Trophoblast cell (in vitro differentiated cells and primary cell): ENCODE measurements around the gene CBFA2T3.

ENCODE experiments used
- DNase-seq, 2 donors: peaks; one replicate each; pipeline ENCODE4 v3.0.0-alpha.2; 2016
- H2AFZ ChIP-seq: 2 replicates; pipeline ENCODE4 v1.6.1; 2013; ENCODE audit warnings: low read length, moderate library complexity, mild to moderate bottlenecking; ENCODE audit not compliant: insufficient read depth, poor library complexity
- H2AK5ac ChIP-seq: 2 replicates; pipeline ENCODE4 v1.6.1; 2013; ENCODE audit warnings: mild to moderate bottlenecking, low read length
- H2BK120ac ChIP-seq: 2 replicates; pipeline ENCODE4 v1.6.1; 2013; ENCODE audit warnings: low read length, mild to moderate bottlenecking, moderate library complexity; ENCODE audit not compliant: insufficient read depth, poor library complexity
- H2BK12ac ChIP-seq: 2 replicates; pipeline ENCODE4 v1.6.1; 2013; ENCODE audit warnings: mild to moderate bottlenecking, low read length, moderate library complexity
- H2BK5ac ChIP-seq: 2 replicates; pipeline ENCODE4 v1.6.1; 2013; ENCODE audit warnings: low read length, low read depth, moderate library complexity, mild to moderate bottlenecking; ENCODE audit not compliant: poor library complexity
- H3K14ac ChIP-seq: 2 replicates; pipeline ENCODE4 v1.6.1; 2013; ENCODE audit warnings: mild to moderate bottlenecking, low read length
- H3K18ac ChIP-seq: 2 replicates; pipeline ENCODE4 v1.6.1; 2013; ENCODE audit warnings: mild to moderate bottlenecking, low read length
- H3K23ac ChIP-seq: 2 replicates; pipeline ENCODE4 v1.6.1; 2013; ENCODE audit warnings: low read length
- H3K27ac ChIP-seq: 2 replicates; pipeline ENCODE4 v1.5.1; 2013; ENCODE audit warnings: low read depth, mild to moderate bottlenecking, inconsistent platforms, low read length, moderate library complexity
- H3K27me3 ChIP-seq: 2 replicates; pipeline ENCODE4 v1.6.1; 2013; ENCODE audit warnings: inconsistent platforms, mild to moderate bottlenecking, low read length, moderate library complexity; ENCODE audit not compliant: insufficient read depth
- H3K36me3 ChIP-seq, 2 experiments: 1 replicate in 1 of 2; 2 replicates in 1 of 2; pipeline ENCODE4 v1.6.1; 2013; ENCODE audit warnings: low read length in 2 of 2, mild to moderate bottlenecking in 2 of 2, moderate library complexity in 1 of 2; ENCODE audit not compliant: insufficient read depth in 2 of 2, control insufficient read depth in 1 of 2
- H3K4ac ChIP-seq: 2 replicates; pipeline ENCODE4 v1.6.1; 2013; ENCODE audit warnings: low read depth, mild to moderate bottlenecking, low read length, moderate library complexity
- H3K4me1 ChIP-seq, 2 experiments: 1 replicate in 1 of 2; 2 replicates in 1 of 2; pipeline ENCODE4 v1.6.1; 2013; ENCODE audit warnings: low read length in 2 of 2, mild to moderate bottlenecking in 2 of 2, moderate library complexity in 1 of 2; ENCODE audit not compliant: insufficient read depth in 2 of 2, control insufficient read depth in 1 of 2
- H3K4me2 ChIP-seq: 2 replicates; pipeline ENCODE4 v1.6.1; 2013; ENCODE audit warnings: inconsistent platforms, mild to moderate bottlenecking, low read length, moderate library complexity
- H3K4me3 ChIP-seq: 2 replicates; pipeline ENCODE4 v1.5.1; 2013; ENCODE audit warnings: mild to moderate bottlenecking, low read depth, low read length, inconsistent platforms
- H3K79me1 ChIP-seq: one replicate; pipeline ENCODE4 v1.6.1; 2013; ENCODE audit warnings: low read length
- H3K79me2 ChIP-seq: 2 replicates; pipeline ENCODE4 v1.6.1; 2013; ENCODE audit warnings: low read length, mild to moderate bottlenecking; ENCODE audit not compliant: control insufficient read depth, insufficient read depth, poor library complexity
- H3K9ac ChIP-seq: 2 replicates; pipeline ENCODE4 v1.6.1; 2013; ENCODE audit warnings: mild to moderate bottlenecking, low read length
- H3K9me3 ChIP-seq: 2 replicates; pipeline ENCODE4 v1.6.1; 2013; ENCODE audit warnings: low read depth, mild to moderate bottlenecking, control low read depth, inconsistent platforms, low read length; ENCODE audit not compliant: insufficient read depth
- H4K12ac ChIP-seq: 2 replicates; pipeline ENCODE4 v1.6.1; 2013; ENCODE audit warnings: low read depth, mild to moderate bottlenecking, low read length, moderate library complexity
- H4K8ac ChIP-seq: 2 replicates; pipeline ENCODE4 v1.6.1; 2013; ENCODE audit warnings: low read depth, mild to moderate bottlenecking, low read length, moderate library complexity
- H4K91ac ChIP-seq: one replicate; pipeline ENCODE4 v1.6.1; 2013; ENCODE audit warnings: low read depth, mild to moderate bottlenecking, low read length, moderate library complexity
- WGBS: extraction: QIAGEN DNeasy Blood & Tissue Kit; methylation state at CpG from one replicate; pipeline ENCODE4 v1.1.7; 2013; ENCODE audit warnings: missing lambda C conversion rate; ENCODE audit not compliant: insufficient read length, insufficient coverage; ENCODE audit errors: extremely low coverage; 5-methylcytosine and 5-hydroxymethylcytosine counted together

The CBFA2T3 gene

DNA sequence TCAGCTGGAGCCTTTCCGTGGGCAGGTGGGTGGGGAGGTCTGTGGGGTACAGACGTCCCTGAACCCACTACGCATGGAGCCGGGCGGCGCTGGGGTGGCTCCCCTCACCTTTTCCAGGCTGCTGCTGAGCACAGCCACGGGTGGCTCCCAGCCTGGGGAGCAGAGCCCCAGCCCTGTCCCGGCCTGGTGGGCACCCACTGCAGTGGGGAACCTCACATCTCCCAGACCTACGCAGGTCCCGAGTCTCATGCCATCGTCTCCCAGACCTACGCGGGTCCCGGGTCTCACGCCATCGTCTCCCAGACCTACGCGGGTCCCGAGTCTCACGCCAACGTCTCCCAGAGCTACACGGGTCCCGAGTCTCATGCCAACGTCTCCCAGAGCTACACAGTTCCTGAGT, 148.3 kb downstream of the CBFA2T3 start:
- Histone ChIP-seq H3K79me1 (no peaks in the 10 kb centered on the region), H3K9me3 (peaks cover 2% of the 10 kb centered on the region), H3K27ac (no peak overlapping the region), H3K4me3 (no peak overlapping the region), H3K23ac (no peak overlapping the region), H3K4ac (no peak overlapping the region), H2AK5ac (no peak overlapping the region), H2BK12ac (no peak overlapping the region), H3K27me3 (no peaks in the 10 kb centered on the region), H2BK120ac (no peak overlapping the region), H4K12ac (no peak overlapping the region), H4K91ac (no peak overlapping the region), H2AFZ (no peak overlapping the region), H3K36me3 (peaks cover 21 to 25% of the 10 kb centered on the region in 2 experiments), H4K8ac (no peak overlapping the region), H3K4me1 (no peaks in the 10 kb centered on the region), H3K79me2 (no peaks in the 10 kb centered on the region), H3K4me2 (no peak overlapping the region), H3K9ac (no peak overlapping the region), H3K14ac (no peak overlapping the region), H2BK5ac (no peak overlapping the region), H3K18ac (no peak overlapping the region)
- no peak for DNase-seq
- WGBS: no CpG with 5 or more reads among the region's 24 CpGs

DNA sequence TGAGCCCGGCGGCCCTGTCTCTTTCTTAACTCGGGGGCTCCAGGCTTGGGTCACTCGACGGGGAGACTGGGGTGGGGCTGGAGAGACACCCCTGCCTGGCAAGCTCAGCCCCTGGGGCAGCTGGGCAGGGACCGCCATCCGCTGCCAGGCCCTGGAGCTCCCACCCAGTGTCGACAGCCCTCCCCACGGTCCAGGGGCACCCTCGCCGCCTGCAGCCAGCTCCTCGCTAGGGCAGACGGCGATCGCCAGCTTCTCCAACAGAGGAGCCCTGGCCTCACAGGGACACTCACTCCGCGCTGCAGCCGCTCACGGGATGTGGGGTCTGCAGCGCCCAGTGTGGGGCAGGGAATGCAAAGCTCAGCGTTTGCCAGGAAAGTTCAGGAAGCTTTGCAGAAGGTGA, 149.3 kb downstream of the CBFA2T3 start:
- Histone ChIP-seq H2BK120ac (no peak overlapping the region), H4K12ac (no peak overlapping the region), H4K91ac (no peak overlapping the region), H4K8ac (no peak overlapping the region), H2BK5ac (no peak overlapping the region), H3K79me1 (no peaks in the 10 kb centered on the region), H3K4me1 (no peaks in the 10 kb centered on the region), H3K4ac (no peak overlapping the region), H3K14ac (no peak overlapping the region), H3K27ac (no peak overlapping the region), H2AK5ac (no peak overlapping the region), H3K4me2 (no peak overlapping the region), H3K9ac (no peak overlapping the region), H3K4me3 (no peak overlapping the region), H3K36me3 (peaks cover 26 to 28% of the 10 kb centered on the region in 2 experiments), H2BK12ac (no peak overlapping the region), H3K9me3 (peaks cover 2% of the 10 kb centered on the region), H3K27me3 (no peaks in the 10 kb centered on the region), H3K23ac (no peak overlapping the region), H2AFZ (no peak overlapping the region), H3K79me2 (no peaks in the 10 kb centered on the region), H3K18ac (no peak overlapping the region)
- no peak for DNase-seq
- WGBS: no CpG with 5 or more reads among the region's 21 CpGs

DNA sequence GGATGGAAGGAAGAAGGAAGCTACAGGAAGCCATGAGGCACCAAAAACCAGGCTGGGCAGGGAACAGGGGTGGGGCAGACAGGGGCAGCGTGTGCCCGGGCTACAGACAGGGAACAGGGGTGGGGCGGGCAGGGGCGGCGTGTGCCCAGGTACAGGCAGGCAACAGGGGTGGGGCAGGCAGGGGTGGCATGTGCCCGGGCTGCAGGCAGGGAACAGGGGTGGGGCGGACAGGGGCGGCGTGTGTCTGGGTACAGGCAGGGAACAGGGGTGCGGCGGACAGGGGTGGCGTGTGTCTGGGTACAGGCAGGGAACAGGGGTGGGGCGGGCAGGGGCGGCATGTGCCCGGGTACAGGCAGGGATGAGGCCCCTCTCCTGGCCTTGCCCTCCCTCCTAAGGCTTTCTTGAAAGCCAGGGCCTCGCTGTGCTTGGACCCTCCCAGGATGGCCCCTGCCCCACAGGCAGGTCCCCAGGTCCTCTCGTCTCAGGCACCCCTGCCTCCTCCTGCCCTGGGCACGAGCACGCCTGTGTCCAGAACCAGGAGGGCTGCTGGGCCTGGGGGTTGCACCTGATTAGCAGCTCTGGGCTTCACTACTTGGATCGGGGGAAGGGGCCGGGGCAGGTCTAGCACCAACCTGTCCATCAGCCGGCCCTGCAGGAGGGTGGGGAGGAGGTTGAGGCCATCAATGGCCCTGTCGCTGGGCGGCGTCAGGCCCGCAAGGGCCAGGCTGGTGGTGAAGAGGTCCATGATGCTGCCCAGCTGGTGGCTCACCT, 150.8 kb downstream of the CBFA2T3 start:
- WGBS: no CpG with 5 or more reads among the region's 26 CpGs
- no peak overlapping the region for H2BK120ac ChIP-seq
- H3K4me3 ChIP-seq: no peak overlapping the region
- H4K91ac ChIP-seq: no peak overlapping the region
- H3K27me3 ChIP-seq: no peaks in the 10 kb centered on the region
- no peak overlapping the region for H4K8ac ChIP-seq
- no peak overlapping the region for H2AFZ ChIP-seq
- no peak overlapping the region for H3K14ac ChIP-seq
- H3K9me3 ChIP-seq: peaks cover 2% of the 10 kb centered on the region
- H3K4ac ChIP-seq: no peak overlapping the region
- no peaks in the 10 kb centered on the region for H3K79me2 ChIP-seq
- no peak overlapping the region for H3K18ac ChIP-seq
- no peak overlapping the region for H3K27ac ChIP-seq
- no peak overlapping the region for H2BK5ac ChIP-seq
- DNase-seq: no peak
- H3K79me1 ChIP-seq: no peaks in the 10 kb centered on the region
- no peak overlapping the region for H4K12ac ChIP-seq
- H3K4me1 ChIP-seq: no peaks in the 10 kb centered on the region
- H3K9ac ChIP-seq: no peak overlapping the region
- H2BK12ac ChIP-seq: no peak overlapping the region
- no peak overlapping the region for H2AK5ac ChIP-seq
- H3K4me2 ChIP-seq: no peak overlapping the region
- H3K36me3 ChIP-seq: peaks cover 36 to 40% of the 10 kb centered on the region in 2 experiments
- no peak overlapping the region for H3K23ac ChIP-seq

DNA sequence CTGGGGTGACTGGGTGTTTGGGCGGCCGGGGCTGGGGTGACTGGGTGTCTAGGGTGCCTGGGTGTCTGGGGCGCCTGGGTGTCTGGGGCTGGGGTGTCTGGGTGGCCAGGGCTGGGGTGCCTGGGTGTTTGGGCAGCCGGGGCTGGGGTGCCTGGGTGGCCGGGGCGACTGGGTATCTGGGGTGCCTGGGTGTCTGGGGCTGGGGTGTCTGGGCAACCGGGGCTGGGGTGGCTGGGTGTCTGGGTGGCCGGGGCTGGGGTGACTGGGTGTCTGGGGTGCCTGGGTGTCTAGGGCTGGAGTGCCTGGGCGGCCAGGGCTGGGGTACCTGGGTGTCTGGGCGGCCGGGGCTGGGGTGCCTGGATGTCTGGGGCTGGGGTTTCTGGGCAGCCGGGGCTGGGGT, 151.9 kb downstream of the CBFA2T3 start:
- no peak overlapping the region for H4K91ac ChIP-seq
- no peak overlapping the region for H3K9ac ChIP-seq

More for the DNA sequence above, 151.9 kb downstream of the CBFA2T3 start:
- no peak overlapping the region for H4K8ac ChIP-seq
- no peak overlapping the region for H2AFZ ChIP-seq
- no peak overlapping the region for H3K23ac ChIP-seq
- H3K14ac ChIP-seq: no peak overlapping the region
- H3K36me3 ChIP-seq: peaks cover 43 to 50% of the 10 kb centered on the region in 2 experiments
- no peak overlapping the region for H2BK12ac ChIP-seq
- H3K4me2 ChIP-seq: no peak overlapping the region
- H2BK5ac ChIP-seq: no peak overlapping the region
- no CpG with 5 or more reads among the region's 12 CpGs for WGBS
- H3K4me1 ChIP-seq: no peaks in the 10 kb centered on the region
- H4K12ac ChIP-seq: no peak overlapping the region
- H3K4ac ChIP-seq: no peak overlapping the region
- no peaks in the 10 kb centered on the region for H3K27me3 ChIP-seq
- peaks cover 2% of the 10 kb centered on the region for H3K9me3 ChIP-seq
- no peak overlapping the region for H3K18ac ChIP-seq
- H3K79me2 ChIP-seq: no peaks in the 10 kb centered on the region
- no peak overlapping the region for H2BK120ac ChIP-seq
- H3K27ac ChIP-seq: no peak overlapping the region
- no peak for DNase-seq
- H3K79me1 ChIP-seq: no peaks in the 10 kb centered on the region
- H2AK5ac ChIP-seq: no peak overlapping the region
- no peak overlapping the region for H3K4me3 ChIP-seq
